ENCODE results near the gene ZNF74.

The ZNF74 gene

DNA sequence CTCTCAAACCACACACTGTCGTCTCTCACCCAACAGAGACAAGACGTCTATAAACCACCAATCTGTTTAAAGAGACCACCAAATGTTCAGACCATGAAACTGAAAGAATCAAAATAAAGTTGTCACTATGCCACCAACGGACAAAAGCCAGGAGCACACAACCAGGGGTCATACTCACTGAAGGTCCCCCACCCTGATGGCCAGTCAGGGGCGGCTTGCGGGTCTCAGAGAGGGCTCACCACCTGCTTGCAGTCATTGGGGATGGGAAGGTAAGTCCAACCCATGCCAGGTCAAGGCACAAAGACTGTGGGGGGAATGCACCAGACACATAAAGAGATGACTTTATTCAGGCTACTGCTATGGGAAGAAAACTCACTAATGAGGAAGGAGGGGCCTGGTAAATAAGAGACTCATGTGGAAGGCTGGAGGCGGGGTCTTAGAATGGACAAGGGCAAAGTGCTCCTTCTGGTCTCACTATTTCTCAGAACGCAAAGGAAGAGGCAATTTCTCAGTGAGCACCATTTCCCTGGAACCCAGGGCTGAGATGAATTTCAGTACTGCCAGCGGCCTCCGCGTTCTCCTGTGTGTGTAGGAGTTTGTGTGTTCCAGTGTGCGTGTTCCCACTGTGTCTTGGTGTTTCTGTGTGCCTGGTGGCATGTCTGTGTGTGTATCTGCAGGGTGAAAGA, 26.3 kb downstream of the ZNF74 start:
- no peak for DNase-seq (ENCODE audit: low read depth)

DNA sequence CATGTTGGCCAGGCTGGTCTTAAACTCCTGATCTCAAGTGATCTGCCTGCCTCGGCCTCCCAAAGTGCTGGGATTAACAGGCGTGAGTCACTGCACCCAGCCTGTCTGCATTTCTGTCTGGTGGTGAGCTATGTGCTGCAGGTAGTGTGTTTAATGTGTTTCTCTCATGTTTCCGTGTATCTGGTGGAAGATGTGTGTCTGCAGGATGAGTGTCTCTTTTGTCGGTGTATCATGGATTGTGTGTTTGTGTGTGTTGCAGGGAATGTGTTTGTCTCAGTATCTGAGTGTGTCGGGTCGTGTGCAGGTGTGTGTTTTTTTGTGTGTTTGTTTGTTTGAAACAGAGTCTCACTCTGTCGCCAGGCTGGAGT, 27.5 kb downstream of the ZNF74 start:
- no peak for DNase-seq (ENCODE audit: low read depth)

DNA sequence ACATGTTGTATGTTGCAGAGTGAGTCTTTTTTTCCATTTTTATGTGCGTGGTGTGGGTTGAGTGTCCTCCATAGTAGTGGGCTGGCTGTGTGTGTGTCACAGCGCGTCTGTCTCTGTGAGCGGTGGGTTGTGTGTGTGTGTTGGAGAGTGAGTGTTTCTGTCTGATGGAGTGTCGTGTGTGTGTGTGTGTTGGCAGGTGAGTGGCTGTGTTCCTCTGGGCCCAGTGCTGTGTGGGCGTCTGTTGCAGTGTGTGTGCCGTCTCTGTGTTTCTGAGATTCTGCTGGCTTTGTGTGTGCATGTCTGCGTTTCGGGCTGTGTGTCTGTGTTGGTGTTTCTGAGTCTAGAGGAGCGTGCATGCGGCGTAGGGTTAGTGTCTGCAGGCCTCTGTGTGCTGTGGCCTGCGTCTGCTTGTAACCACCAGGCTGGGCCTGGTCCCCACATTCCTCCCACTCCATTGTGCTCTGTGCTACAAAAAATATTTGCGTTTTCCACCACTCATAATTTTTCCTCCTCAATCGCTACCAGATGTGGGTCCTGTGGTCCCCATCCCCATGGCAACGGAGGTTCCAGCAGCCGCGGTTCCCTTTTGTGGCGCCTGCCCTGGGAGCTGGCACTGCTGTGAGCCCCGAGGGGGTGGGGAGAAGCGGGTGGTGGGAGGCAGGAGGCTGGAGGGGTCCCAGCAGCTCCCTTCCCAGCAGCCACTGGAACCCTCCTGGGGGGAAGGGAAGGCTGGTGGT, 28.5 kb downstream of the ZNF74 start:
- no peak for DNase-seq (ENCODE audit: low read depth)

DNA sequence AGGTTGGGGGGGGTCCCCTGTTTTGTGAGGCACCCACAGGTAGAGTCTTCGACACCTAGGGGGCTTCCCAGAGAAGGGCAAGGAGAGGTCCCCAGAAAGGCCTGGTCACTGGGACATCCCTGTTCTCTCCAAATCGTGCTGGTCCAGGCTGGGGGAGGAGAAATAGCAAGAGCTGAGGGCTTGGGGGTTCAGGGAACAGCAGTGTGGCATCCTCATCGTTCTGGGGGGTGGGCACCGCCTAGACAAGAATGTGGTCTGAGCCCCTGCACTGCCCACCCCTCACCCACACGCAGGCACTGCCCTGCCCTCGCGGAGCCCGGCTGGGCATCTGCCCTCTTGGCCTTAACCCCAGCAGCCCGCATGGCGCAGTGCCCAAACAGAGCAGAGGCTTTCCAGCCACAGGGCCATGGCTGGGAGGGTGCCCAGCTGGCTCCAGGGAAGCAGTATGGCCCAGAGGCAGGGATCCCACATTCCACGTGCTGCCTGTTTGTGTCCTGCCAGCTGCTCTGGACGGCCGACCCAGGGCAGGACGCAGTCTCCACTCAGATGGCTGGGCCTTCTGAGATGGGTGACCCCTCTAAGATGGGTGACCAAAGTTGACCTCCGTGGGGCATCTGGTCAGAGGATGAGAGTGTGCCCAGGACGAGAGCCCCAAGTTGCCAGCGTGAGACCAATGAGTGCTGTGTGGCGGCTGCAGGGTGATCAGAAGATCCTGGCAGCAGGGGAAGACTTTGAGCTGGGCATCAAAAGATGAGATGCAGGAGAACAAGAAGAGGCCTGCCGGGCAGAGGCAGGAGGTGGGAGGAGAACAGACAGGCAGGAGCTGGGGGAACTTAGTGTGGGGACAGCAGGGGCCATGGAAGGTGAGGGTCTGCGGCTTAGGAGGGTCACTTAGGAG, 29.3 kb downstream of the ZNF74 start:
- DNase-seq (ENCODE audit: low read depth): no peak

DNA sequence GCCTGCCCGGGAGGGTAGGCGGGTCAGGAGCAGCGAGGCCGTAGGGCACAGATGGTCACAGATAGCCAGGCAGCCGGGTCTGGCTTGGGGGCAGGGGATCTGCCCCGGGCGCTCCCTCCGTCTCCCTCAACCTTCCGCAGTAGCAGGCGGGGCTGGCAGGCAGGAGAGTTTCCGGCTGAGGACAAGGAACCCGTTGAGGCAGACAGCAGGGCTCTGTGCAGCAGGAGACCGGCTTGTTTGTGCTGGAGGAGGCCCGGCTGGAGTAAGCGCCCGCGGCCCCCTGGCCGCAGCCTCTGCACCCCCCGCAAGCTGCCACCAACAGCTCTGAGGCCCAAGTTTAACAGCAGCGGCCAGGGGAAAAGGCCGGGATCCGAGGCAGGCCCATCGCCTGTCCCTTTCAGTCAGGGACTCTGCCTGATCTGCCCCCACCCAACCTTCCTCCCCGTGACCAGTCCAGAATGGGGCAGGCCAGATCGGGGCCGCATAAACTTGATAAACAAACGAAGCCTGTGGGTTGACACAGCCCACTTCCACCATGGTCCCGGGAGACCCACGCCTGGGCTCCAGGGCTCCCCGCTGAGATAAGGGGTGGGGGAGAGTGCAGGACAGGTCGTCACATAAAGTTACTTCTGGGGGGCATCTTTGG, 30.1 kb downstream of the ZNF74 start:
- no peak for DNase-seq (ENCODE audit: low read depth)

DNA sequence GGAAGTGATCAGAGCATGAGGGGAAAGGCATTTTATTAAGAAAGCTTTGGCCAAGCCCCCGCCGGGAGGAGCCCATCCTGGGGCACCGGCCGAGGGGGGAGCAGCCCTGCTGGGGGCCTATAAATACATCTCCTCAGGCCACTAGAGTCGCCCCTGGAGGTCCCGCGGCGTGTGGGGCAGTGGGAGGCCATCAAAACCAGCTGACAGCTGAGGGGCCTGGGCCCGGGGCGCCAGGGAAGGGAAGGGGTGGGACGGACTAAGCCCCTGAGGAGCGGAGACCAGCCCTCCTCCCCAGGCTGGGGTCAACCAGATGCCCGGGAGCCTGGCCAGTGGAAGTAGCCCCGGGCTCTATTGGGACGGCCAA, 30.6 kb downstream of the ZNF74 start:
- no peak for DNase-seq (ENCODE audit: low read depth)

DNA sequence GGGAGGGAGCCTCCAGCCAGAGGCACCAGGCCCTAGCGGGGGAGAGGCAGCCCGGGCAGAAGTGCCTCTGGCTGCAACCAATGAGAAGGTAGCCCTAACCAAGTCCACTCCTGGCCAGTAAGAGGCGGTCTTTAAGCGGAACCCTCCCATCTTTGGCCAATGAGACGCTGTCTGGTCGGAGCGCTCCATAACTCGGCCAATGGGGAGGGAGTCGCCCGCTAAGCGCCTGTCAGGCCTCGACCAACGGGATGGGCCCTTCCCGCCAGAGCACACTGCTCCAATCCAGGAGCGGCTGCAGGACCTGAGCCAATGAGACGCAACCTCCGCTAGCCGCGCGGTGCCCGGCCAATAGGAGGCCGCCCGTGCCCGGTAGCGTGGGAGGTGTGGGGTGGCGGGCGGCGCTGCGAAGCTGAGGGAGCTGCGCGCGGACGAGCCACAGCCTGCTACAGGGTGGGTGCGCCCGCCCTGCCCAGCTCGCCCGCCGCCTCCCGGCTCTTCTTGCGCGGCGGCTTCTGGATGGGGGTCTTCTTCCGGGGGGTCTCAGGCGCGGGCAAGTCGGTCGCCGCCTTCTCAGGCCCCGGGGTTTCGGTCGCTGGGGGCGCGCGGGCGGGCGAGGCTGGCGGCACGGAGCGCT, 31.1 kb downstream of the ZNF74 start:
- no peak for DNase-seq (ENCODE audit: low read depth)

DNA sequence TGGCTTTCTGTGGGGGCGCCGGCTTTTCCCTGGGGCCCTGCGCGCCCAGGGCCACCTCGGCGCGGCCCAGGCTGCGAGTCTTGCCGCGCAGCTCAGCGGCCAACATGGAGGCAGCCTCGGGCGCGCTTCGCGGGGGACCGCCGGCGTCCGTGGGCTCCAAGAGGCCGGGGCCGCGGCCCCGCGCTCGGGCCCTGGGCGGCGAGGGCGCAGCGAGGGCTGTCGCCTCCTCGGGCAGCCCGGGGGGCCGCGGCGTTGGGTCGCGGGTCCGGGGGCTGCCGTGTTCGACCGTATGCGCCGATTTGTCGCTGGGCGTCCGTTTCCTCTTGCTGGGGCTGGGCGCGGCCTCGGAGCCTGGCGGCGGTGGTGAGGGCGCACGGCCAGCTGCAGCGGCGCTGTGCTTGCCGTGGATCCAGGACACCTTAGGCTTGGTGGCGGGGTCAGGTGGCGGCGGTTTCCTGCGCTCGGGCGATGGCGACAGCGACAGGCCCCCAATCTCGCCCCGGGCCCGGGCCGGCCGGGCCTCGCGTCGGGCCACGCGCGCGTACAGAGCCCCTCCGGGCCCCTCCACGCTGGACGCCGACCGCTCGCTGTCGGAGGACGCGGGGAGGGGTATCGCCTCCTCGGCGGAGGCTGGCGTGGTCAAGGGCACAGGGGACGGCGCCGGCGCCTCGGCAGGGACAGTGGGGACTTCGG, 31.8 kb downstream of the ZNF74 start:
- no peak for DNase-seq (ENCODE audit: low read depth)

DNA sequence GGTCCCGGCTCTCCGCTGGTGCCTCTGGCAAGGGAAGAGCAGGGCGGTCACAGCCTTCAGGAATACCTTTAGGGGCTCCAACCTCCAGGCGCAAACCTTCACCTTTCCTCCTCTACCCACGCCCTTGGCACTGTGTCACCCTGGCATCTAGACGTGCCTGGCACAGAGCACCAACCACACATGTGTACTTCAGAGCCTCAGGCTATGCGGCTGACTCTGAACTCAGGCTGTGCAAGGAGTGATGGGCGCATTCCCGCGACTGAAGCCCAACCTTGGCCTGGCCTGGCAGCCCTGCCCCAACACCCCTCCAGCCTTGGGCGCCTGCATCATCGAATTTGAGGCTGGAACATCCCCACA, 32.3 kb downstream of the ZNF74 start:
- DNase-seq (ENCODE audit: low read depth): no peak

DNA sequence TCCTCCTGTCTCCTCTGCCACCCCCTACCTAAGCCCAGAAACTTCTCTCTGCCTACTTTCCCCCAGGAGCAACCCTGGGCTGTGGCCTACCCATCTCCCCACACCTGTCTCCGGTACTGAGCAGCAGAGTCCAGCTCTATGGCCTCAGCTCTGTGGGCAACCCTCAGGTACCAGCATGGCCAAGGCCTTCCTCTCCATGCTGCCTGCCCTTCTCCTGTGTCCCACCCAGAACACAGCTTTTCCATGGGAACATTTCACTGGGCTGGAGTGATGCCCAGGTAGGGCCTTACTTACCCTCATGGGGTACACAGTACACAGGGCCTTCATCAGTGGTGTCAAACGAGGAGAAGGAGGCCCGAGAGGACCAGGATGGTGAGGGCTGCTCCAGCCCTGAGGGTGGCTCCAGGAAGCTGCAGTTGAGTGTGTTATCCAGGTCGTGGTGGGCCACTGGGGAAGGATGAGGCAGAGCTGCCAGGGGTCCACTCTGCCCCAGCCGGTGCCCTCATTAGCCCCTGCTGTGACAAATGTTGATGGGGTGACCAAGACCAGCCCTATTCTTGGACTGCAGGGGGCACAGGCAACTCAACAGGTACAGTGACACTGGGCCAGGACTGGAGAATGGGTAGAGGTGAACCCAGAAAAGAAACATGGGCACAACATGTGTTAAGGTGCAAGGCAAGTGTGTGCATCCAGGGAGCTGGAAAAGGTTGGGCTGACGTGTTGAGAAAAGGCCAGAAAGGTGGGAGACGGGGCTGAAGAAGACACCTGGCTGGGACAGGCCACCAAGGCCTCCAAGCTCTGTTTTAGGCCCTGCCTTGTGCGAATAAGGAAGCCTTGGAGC, 33.4 kb downstream of the ZNF74 start:
- DNase-seq (ENCODE audit: low read depth): no peak

DNA sequence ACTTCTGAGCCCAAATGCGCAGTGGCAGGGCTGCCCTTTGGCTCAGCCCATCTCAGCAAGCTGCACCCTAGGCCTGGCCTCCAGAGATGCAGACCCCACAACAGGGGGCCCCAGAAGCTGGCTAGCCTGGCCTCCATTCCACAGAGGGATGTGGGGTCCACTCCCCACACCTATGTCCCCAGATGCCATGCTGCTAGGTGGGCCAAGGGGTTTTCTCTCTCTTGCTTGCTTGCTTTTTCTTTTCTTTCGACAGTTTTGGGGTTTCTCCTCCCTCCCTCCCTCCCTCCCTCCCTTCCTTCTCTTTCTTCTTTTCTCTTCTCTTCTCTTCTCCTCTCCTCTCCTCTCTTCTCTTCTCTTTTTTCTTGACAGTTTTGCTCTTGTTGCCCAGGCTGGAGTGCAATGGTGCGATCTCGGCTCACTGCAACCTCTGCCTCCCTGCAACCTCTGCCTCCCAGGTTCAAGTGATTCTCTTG, 34.0 kb downstream of the ZNF74 start:
- no peak for DNase-seq (ENCODE audit: low read depth)

DNA sequence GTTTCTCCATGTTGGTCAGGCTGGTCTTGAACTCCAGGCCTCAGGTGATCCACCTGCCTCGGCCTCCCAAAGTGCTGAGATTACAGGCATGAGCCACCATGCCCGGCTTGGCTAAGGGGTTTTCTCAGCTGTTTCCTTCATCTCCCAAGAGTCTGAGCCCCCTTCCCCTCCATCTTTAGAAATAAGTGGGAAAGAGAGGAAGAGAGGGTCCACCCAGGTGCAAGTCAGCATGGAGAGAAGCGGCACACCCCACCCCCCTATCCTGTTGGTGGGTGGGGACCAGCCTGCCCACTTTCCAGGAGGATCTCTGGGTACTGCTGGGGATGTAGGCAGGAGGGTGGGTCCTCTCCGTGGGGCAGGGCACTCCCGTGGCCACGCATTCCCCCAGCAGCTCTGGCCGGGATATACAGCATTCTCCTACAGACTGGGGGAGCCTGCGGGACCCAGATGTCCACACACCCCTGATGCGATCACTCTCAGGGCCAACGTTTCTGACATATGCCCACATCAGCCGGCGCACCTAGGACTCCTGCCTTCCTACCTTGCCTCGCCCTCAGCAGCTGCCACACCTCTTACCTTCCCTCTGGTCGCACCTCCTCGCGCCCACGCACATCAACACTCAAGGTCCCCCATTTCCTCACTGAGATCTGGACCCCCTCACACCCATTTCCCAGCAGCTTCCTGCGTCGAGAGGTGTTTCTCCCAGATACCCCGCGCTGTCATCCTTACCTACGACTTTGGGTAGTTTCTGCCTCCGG, 34.7 kb downstream of the ZNF74 start:
- no peak for DNase-seq (ENCODE audit: low read depth)

DNA sequence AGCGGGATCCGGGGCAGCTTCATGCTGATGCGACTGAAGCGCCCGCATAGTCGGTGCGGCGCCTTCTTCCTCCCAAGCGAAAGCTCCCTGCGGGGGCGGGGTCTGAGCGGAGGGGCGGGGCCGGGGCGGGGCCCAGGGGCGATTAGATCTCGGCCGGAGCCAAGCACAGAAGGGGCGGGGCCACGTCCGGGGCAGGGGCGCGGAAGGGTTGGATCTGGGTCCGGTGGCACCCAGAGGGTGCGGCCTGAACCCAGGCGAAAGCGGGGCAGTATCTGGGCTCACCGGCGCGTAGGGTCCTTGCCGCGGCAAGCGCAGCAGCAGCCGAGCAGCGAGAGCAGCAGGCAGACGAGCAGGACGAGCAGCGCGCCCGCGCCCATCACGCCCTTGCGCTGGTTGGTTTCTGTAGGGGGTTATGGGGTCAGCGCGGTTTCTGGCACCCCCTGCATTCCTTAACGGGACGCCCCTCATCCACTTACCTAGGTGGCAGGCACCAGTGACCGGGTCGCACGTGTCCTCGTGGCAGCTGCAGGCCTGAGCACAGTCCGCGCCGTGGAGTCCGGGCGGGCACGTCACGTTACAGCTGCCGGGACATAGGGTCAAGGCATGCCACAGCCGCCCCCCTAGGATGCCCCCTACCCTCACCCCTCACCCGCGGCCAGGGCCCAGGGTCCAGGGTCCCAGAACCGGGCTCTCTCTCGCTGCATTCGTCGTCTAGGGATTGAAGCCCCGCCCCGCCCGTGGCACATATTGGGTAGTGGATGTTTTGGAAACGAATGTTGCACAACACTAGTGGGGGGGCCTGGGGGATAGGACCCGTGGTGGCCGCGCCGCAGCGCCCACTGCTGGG, 35.5 kb downstream of the ZNF74 start:
- DNase-seq (ENCODE audit: low read depth): peak; percentile 53

DNA sequence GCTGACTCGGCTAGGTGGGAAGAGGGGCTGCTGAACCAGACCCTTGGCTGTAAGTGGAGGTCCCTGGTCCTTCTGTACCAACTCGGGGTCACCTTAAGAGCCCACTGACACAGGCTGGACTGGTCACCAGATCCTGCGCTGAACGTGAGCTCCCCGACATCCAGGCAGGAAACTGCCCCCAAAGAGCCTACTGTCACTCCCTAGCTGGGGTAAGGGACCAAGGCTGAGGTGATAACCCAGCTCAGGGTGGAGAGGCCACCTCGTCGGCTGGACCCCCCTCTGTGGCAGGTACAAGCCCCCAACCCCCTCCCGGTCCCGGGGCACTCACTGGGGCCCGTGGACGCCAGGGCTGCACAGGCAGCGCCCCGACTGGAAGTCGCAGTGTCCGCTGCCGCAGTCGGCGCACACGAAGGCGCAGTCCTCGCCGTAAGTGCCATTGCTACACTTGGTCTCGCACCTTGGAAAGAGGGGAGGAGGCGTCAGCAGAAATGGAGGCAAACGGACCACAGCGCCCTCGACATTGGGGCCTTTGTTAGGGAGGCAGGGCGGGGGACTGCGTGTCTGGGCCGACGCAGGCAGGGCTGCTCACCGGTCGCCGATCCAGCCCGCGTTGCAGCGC, 36.3 kb downstream of the ZNF74 start:
- no peak for DNase-seq (ENCODE audit: low read depth)

DNA sequence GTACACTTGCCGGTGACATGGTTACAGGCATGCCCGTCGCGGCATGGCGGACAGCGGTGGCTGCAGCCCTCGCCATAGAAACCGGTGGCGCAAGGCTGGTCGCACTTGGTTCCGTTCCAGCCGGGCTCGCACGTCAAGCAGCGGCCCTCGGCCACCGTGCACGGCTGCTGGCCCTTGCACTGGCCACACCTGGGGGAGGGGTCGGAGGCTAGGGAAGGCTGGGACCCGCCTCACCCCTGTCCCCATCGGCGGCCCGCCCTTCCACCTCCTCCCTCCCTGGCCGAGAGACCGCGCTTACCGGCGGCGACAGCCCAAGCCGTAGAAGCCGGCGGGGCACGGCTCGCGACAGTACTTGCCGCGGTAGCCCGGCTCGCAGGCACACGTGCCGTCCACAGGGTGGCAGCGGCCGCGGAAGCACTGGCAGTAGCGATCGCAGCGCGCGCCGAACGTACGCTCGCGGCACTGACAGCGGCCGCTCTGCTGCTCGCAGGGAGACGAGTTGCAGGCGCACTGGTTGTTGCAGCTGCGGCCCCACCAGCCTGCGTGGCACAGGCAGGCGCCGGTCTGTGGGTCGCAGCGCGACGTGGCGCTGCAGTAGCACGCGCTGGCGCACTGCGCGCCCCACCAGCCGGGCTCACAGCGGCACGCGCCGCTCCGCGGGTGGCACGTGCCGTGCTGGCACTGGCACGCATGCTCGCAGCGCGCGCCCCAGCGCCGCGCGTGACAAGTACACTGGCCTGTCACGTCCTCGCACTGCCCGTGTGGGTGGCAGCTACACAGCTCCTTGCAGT, 37.0 kb downstream of the ZNF74 start:
- no peak for DNase-seq (ENCODE audit: low read depth)

DNA sequence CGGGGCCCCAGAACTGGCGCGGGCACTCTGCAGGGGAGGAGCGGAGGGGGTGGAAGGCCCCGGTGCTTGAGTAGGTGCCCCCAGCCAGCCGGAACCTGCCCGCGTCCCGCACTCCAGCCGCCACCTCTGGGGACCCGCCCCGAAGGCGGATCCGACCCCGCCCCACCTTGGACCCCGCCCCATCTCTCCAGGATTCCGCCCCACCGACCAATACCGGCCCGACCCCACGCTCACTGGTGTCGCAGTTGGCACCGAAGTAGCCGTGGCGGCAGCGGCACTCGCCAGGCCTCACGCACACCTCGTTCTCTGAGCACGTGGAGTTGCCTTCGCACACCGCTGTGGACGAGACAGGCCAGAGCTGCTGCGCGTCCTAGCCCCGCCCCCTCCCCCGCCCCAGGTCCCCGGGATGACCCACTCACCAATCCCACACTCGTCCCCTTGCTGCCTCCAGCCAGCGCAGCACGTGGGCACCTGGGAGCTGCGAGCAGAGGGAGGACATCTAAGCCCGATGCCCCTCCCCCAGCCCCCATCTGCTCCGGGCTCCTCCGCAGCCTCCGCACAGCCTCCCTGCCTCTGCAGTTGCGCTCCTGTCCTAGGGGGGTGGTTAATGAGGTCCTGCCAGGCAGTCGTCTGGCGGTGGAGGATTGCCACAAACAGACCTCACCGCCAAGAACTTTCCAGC, 37.7 kb downstream of the ZNF74 start:
- DNase-seq (ENCODE audit: low read depth): no peak

DNA sequence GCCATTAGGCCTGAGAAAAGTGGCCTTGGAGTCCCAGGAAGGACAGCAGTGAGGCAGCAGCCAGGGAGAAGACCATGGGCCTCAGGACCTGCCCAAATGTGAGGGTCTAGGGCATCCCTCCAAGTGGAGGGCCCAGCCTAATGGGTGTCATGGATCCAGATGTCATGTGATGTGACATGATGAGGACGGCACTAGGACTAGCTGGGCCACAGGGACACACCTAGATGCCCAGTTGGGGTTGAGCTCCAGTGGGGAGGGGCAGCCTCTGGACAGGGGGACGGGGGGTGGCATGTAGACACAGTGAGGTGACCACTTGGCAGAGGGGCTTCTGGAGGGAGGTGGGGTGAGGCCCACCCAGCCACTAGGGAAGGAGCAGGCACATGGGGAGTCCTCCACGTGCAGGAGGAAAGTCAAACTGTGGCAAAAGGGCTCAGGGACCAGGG, 38.3 kb downstream of the ZNF74 start:
- DNase-seq (ENCODE audit: low read depth): no peak
